Endothelial cell of umbilical vein (primary cell): ENCODE results near the gene SLC25A2. TPM values are rescaled to one million over a fixed set of nuclear protein-coding genes. Genes with fewer than 3 reads are reported as not detected.
A peak's percentile ranks its signal among the peaks of the same experiment; 100 is the strongest.

ENCODE experiments used
- BruUV-seq: library from RNA; stranded (reverse); fragments of 400-500 nt; replicated peaks from 2 replicates; lab custom pipeline; 2021; lab: Mats Ljungman, UMichigan
- CTCF ChIA-PET: fragments of 300-600, 350-600 bp; sonication (Branson Sonifier 250); formaldehyde crosslinking; loops from one replicate; lab custom pipeline; 2021; ENCODE audit warnings: antibody characterized with exemption, inconsistent platforms; lab: Charles Lee
- POLR2A ChIA-PET: fragments of 300-600, 350-600 bp; sonication (Branson Sonifier 250); formaldehyde crosslinking; loops from one replicate; lab custom pipeline; 2021; ENCODE audit warnings: antibody characterized with exemption, inconsistent platforms; lab: Charles Lee
- DNase-seq: peaks from one replicate; pipeline ENCODE4 v3.0.0-alpha.2; 2011; ENCODE audit warnings: low read depth, low spot score
- FAIRE-seq: peaks from 2 replicates; lab custom pipeline; 2011; peaks lifted over from hg19 to GRCh38; lab: Jason Lieb, UNC
- H2AFZ ChIP-seq: 2 replicates; pipeline ENCODE4 v1.6.0; 2012; ENCODE audit warnings: low read depth, low read length, control low read depth, inconsistent platforms
- H3K27ac ChIP-seq: 2 replicates; pipeline ENCODE4 v1.5.1; 2011; ENCODE audit warnings: low read depth, mild to moderate bottlenecking, control low read depth, low read length, moderate library complexity; ENCODE audit not compliant: insufficient read depth
- H3K27me3 ChIP-seq, 2 experiments: 2 replicates each; pipeline versions ENCODE4 v1.6.0 to v1.6.1; 2011; ENCODE audit warnings: low read length in 2 of 2, mixed read lengths in 1 of 2; ENCODE audit not compliant: control insufficient read depth in 2 of 2, insufficient read depth in 2 of 2
- H3K36me3 ChIP-seq, 2 experiments: 2 replicates in 1 of 2; 3 replicates in 1 of 2; pipeline ENCODE4 v1.5.1; 2011; ENCODE audit warnings: low read length in 2 of 2, mild to moderate bottlenecking in 1 of 2, moderate library complexity in 1 of 2; ENCODE audit not compliant: control insufficient read depth in 2 of 2, insufficient read depth in 2 of 2; ENCODE audit errors: extremely low read depth in 1 of 2
- H3K4me1 ChIP-seq: 3 replicates; pipeline ENCODE4 v1.5.1; 2011; ENCODE audit warnings: mild to moderate bottlenecking, low read length; ENCODE audit not compliant: control insufficient read depth, insufficient read depth; ENCODE audit errors: extremely low read depth
- H3K4me2 ChIP-seq: 2 replicates; pipeline ENCODE4 v1.6.1; 2011; ENCODE audit warnings: low read length, control low read depth, mixed read lengths; ENCODE audit not compliant: insufficient read depth
- H3K4me3 ChIP-seq, 3 experiments: fragments of 200-600 bp in 1 of 3; sonication (generic), shearing (Covaris generic) in 1 of 3; replicated peaks in 1 of 3; 2 replicates each; pipeline ENCODE4 v1.5.1; 2011 to 2016; ENCODE audit warnings: control low read depth in 3 of 3, low read length in 3 of 3, mild to moderate bottlenecking in 2 of 3, inconsistent platforms in 1 of 3, low read depth in 1 of 3, moderate library complexity in 1 of 3; ENCODE audit not compliant: insufficient read depth in 1 of 3
- H3K79me2 ChIP-seq: 2 replicates; pipeline ENCODE4 v1.6.0; 2012; ENCODE audit warnings: low read length, inconsistent platforms; ENCODE audit not compliant: control insufficient read depth, insufficient read depth
- H3K9ac ChIP-seq: replicated peaks from 2 replicates; pipeline ENCODE3; 2011; ENCODE audit warnings: low read length, control low read depth; ENCODE audit not compliant: insufficient read depth; ENCODE audit errors: extremely low read depth
- H3K9me1 ChIP-seq: replicated peaks from 3 replicates; pipeline ENCODE4 v1.6.0; 2011; ENCODE audit warnings: mild to moderate bottlenecking, low read length; ENCODE audit not compliant: control insufficient read depth, insufficient read depth; ENCODE audit errors: extremely low read depth
- H3K9me3 ChIP-seq: replicated peaks from 2 replicates; pipeline ENCODE4 v1.5.1; 2012; ENCODE audit warnings: low read length, inconsistent platforms; ENCODE audit not compliant: control insufficient read depth, insufficient read depth
- H4K20me1 ChIP-seq: replicated peaks from 2 replicates; pipeline ENCODE3; 2011; ENCODE audit warnings: mild to moderate bottlenecking, low read length; ENCODE audit not compliant: control insufficient read depth, insufficient read depth; ENCODE audit errors: extremely low read depth
- CTCF ChIP-seq, 2 donors: IDR thresholded peaks; 1 replicate in 1 of 2; 2 replicates in 1 of 2; pipeline ENCODE4 v1.5.1; 2011; ENCODE audit warnings: low read length in 2 of 2, mild to moderate bottlenecking in 2 of 2, moderate library complexity in 2 of 2, control low read depth in 1 of 2, inconsistent platforms in 1 of 2, low read depth in 1 of 2; ENCODE audit not compliant: insufficient read depth in 1 of 2; ENCODE audit errors: extremely low read depth in 1 of 2
- EZH2 ChIP-seq: IDR thresholded peaks from 2 replicates; pipeline ENCODE4 v1.6.1; 2012; ENCODE audit warnings: borderline replicate concordance, low read depth, mild to moderate bottlenecking, moderate library complexity, low read length, inconsistent platforms; ENCODE audit not compliant: severe bottlenecking
- FOS ChIP-seq: IDR thresholded peaks from 2 replicates; pipeline ENCODE4 v1.6.1; 2011; ENCODE audit warnings: mild to moderate bottlenecking, low read length, moderate library complexity, borderline replicate concordance; ENCODE audit not compliant: insufficient read depth
- GATA2 ChIP-seq: IDR thresholded peaks from 2 replicates; pipeline ENCODE4 v1.7.0; 2011; ENCODE audit warnings: low read depth, mild to moderate bottlenecking, moderate library complexity, mixed read lengths, low read length; ENCODE audit not compliant: insufficient read length, insufficient read depth
- JUN ChIP-seq: IDR thresholded peaks from 2 replicates; pipeline ENCODE4 v1.6.1; 2011; ENCODE audit warnings: borderline replicate concordance, low read depth; ENCODE audit not compliant: insufficient read length, insufficient read depth
- MAX ChIP-seq: IDR thresholded peaks from 2 replicates; pipeline ENCODE4 v1.6.1; 2011; ENCODE audit not compliant: insufficient read depth, insufficient read length
- MYC ChIP-seq: IDR thresholded peaks from one replicate; pipeline ENCODE4 v1.6.1; 2011; ENCODE audit warnings: mild to moderate bottlenecking, low read depth, low read length
- POLR2A ChIP-seq: IDR thresholded peaks from 2 replicates; pipeline ENCODE4 v1.6.1; 2012; ENCODE audit warnings: low read depth, mild to moderate bottlenecking, control low read depth, low read length
- POLR2AphosphoS5 ChIP-seq: IDR thresholded peaks from 2 replicates; pipeline ENCODE4 v1.6.1; 2012; ENCODE audit warnings: low read depth, mild to moderate bottlenecking, control low read depth, low read length, moderate library complexity; ENCODE audit not compliant: insufficient read depth
- dilution Hi-C: fragments of 300-500 bp; cut with MboI; formaldehyde crosslinking; loops from one replicate; pipeline ENCODE4 v1.15.0; 2019; ENCODE audit warnings: low sequenced_read_pairs; ENCODE audit not compliant: extremely low pct_ligation_motif_present
- intact Hi-C: fragments of 100-400 bp; cut with micrococcal nuclease; formaldehyde crosslinking; loops from one replicate; pipeline ENCODE4 v1.10.0; 2022
- polyA plus RNA-seq, 4 experiments: library from polyadenylated mRNA; depleted of rRNA in 3 of 4; stranded (reverse) in 3 of 4; unstranded in 1 of 4; fragments of >200 nt; gene quantifications; 2 replicates each; pipeline versions ENCODE4 v1.2.1 to v1.2.3, GENCODE V29; 2011 to 2012; ENCODE audit warnings: missing spikeins in 1 of 4
- total RNA-seq: library from RNA; stranded (reverse); gene quantifications from 2 replicates; pipeline ENCODE4 v1.2.3, GENCODE V29; 2021

The SLC25A2 gene
- total and polyA plus RNA-seq, 2 donors (not counting 3 experiments of a cell fraction or from before 2014, with no cell fraction given): 0.46 TPM; not detected in 1

- intact Hi-C loops (loop anchor here (2.0 kb wide), 1 partner anchor 23 kb away; the partner anchor contains the start of gene TAF7), dilution Hi-C loops (no loop called here)
- H4K20me1 ChIP-seq: no peaks in the 10 kb centered on the region
- DNase-seq: peak; percentile 53
- peak within 1 kb of the TSS; percentile 49 for H3K9ac ChIP-seq
- POLR2A ChIA-PET: interaction anchor here (1.3 kb wide), 1 partner anchor 23 kb away, joined by 3 read pairs; the partner anchor contains the start of gene TAF7
- H3K9me1 ChIP-seq: no peaks in the 10 kb centered on the region
- peak; percentile 56 for FAIRE-seq
- no TSS peak for BruUV-seq
- H3K9me3 ChIP-seq: no peaks in the 10 kb centered on the region
- H3K27me3 ChIP-seq: peaks cover 10 to 29% of the 10 kb centered on the region in 2 experiments
- peak; percentile 29 to 53 for TF ChIP-seq CTCF (IDR thresholded peaks at IDR 0.05; ENCODE audit: extremely low read depth in 1 of 2, insufficient read depth in 1 of 2, low read depth in 1 of 2, low read length in 2 of 2)
- no peak for TF ChIP-seq GATA2
- H3K79me2 ChIP-seq: no peaks in the 10 kb centered on the region
- peak within 1 kb of the TSS; percentile 86 for H2AFZ ChIP-seq
- H3K4me2 ChIP-seq: peak within 1 kb of the TSS; percentile 65
- no peak within 1 kb of the TSS for H3K27ac ChIP-seq
- no peaks in the 10 kb centered on the region for H3K36me3 ChIP-seq
- peaks cover 3% of the 10 kb centered on the region for H3K4me1 ChIP-seq
- H3K4me3 ChIP-seq: peak within 1 kb of the TSS in 2 of 3 experiments; percentile 17 to 59
- CTCF ChIA-PET: interaction anchor here (0.8 to 3.8 kb wide), 26 partner anchors 9 to 224 kb away, joined by 3 to 38 read pairs (median 5); partner anchors contain the start of genes PCDHB9, PCDHGA1, PCDHGA10 and PCDHGA12
Measured at GRCh38 chr5:141343242-141343952, 39.5 kb upstream of the SLC25A2 start, which contains the start of gene PCDHGA3. Gene PCDHGA3, plus strand, starts transcription at chr5:141343829. Its CDS starts 205 bp downstream, at chr5:141344034.

- no peaks in the 10 kb centered on the region for H3K9me3 ChIP-seq
- H3K79me2 ChIP-seq: no peaks in the 10 kb centered on the region
- H2AFZ ChIP-seq: no peak overlapping the region
- dilution Hi-C loops: no loop called here
- no peak overlapping the region for H3K27ac ChIP-seq
- DNase-seq: no peak
- ChIA-PET CTCF (interaction anchor here (1.2 to 3.8 kb wide), 9 partner anchors 8 to 224 kb away, joined by 3 to 38 read pairs (median 9); partner anchors contain the start of genes PCDHGA1 and PCDHGA10), POLR2A (no interaction called here)
- H3K27me3 ChIP-seq: peaks cover 12 to 32% of the 10 kb centered on the region in 2 experiments
- intact Hi-C loops: loop anchor here (2.0 kb wide), 1 partner anchor 22 kb away; the partner anchor contains the start of gene TAF7
- no TSS peak for BruUV-seq
- H4K20me1 ChIP-seq: no peaks in the 10 kb centered on the region
- peaks cover 3% of the 10 kb centered on the region for H3K4me1 ChIP-seq
- no peak for FAIRE-seq
- H3K36me3 ChIP-seq: no peaks in the 10 kb centered on the region
- H3K4me2 ChIP-seq: no peak overlapping the region
- H3K4me3 ChIP-seq: no peak overlapping the region
- H3K9me1 ChIP-seq: no peaks in the 10 kb centered on the region
- TF ChIP-seq EZH2 (no peak), POLR2AphosphoS5 (no peak), GATA2 (no peak), CTCF (IDR thresholded peaks at IDR 0.05; ENCODE audit: extremely low read depth in 1 of 2, insufficient read depth in 1 of 2, low read depth in 1 of 2, low read length in 2 of 2) (no peak), POLR2A (no peak), JUN (no peak), FOS (no peak), MAX (no peak), MYC (no peak)
- H3K9ac ChIP-seq: no peak overlapping the region
Measured at GRCh38 chr5:141342773-141343172, 38.9 kb upstream of the SLC25A2 start.
